ENCODE measurements around the gene TPX2.

The TPX2 gene

GRCh38 chr20:31842471-31843157, 103.5 kb downstream of the TPX2 start:
- ATAC-seq (ENCODE audit: low read depth): peak; percentile 7
- peak; percentile 83 for DNase-seq (ENCODE audit: low spot score)
- TF ChIP-seq CTCF (IDR thresholded peaks at IDR 0.05; ENCODE audit: poor library complexity, severe bottlenecking): no peak
- no peaks in the 10 kb centered on the region for H3K9me3 ChIP-seq (ENCODE audit: severe bottlenecking)
- H3K4me1 ChIP-seq (ENCODE audit: insufficient read depth, poor library complexity, severe bottlenecking): peaks cover 24% of the 10 kb centered on the region
- peak overlapping the region; percentile 36 for H3K27ac ChIP-seq (ENCODE audit: poor library complexity, severe bottlenecking)
- H3K4me3 ChIP-seq (ENCODE audit: severe bottlenecking): no peak overlapping the region
- no peaks in the 10 kb centered on the region for H3K36me3 ChIP-seq (ENCODE audit: low read depth)
- H3K27me3 ChIP-seq (ENCODE audit: insufficient read depth, poor library complexity, severe bottlenecking): no peaks in the 10 kb centered on the region

DNA sequence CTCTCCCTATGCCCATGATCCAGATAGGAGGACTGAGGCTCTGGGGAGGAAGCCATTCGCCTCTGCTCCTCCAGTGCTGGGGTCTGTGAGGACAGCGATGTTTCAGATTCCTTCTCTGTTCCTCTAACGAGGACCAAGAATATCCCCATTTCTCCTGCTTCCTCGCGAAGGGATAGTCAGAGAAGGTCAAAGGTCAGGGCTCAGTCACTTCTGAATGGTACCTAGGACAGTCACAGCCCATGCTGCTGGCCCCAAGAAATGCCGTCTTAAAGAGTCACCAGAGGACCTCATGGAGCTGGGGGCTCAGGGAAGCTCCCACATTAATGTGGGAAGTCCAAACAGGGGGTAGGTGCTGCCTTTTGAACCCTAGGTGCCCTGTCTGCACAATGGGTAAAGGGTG, 104.2 kb downstream of the TPX2 start:
- H3K4me3 ChIP-seq (ENCODE audit: severe bottlenecking): no peak overlapping the region
- no peaks in the 10 kb centered on the region for H3K36me3 ChIP-seq (ENCODE audit: low read depth)
- no peak for TF ChIP-seq CTCF (IDR thresholded peaks at IDR 0.05; ENCODE audit: poor library complexity, severe bottlenecking)
- H3K27ac ChIP-seq (ENCODE audit: poor library complexity, severe bottlenecking): no peak overlapping the region
- no peaks in the 10 kb centered on the region for H3K27me3 ChIP-seq (ENCODE audit: insufficient read depth, poor library complexity, severe bottlenecking)
- ATAC-seq (ENCODE audit: low read depth) (no peak), DNase-seq (ENCODE audit: low spot score) (no peak)
- H3K9me3 ChIP-seq (ENCODE audit: severe bottlenecking): no peaks in the 10 kb centered on the region
- H3K4me1 ChIP-seq (ENCODE audit: insufficient read depth, poor library complexity, severe bottlenecking): peaks cover 18% of the 10 kb centered on the region

GRCh38 chr20:31843881-31844280, 104.8 kb downstream of the TPX2 start:
- no peak for DNase-seq (ENCODE audit: low spot score)
- no peaks in the 10 kb centered on the region for H3K36me3 ChIP-seq (ENCODE audit: low read depth)
- no peak for TF ChIP-seq CTCF (IDR thresholded peaks at IDR 0.05; ENCODE audit: poor library complexity, severe bottlenecking)
- H3K27ac ChIP-seq (ENCODE audit: poor library complexity, severe bottlenecking): no peak overlapping the region
- H3K27me3 ChIP-seq (ENCODE audit: insufficient read depth, poor library complexity, severe bottlenecking): peaks cover under 1% of the 10 kb centered on the region
- ATAC-seq (ENCODE audit: low read depth): no peak
- peaks cover 15% of the 10 kb centered on the region for H3K4me1 ChIP-seq (ENCODE audit: insufficient read depth, poor library complexity, severe bottlenecking)
- H3K9me3 ChIP-seq (ENCODE audit: severe bottlenecking): no peaks in the 10 kb centered on the region
- no peak overlapping the region for H3K4me3 ChIP-seq (ENCODE audit: severe bottlenecking)

DNA sequence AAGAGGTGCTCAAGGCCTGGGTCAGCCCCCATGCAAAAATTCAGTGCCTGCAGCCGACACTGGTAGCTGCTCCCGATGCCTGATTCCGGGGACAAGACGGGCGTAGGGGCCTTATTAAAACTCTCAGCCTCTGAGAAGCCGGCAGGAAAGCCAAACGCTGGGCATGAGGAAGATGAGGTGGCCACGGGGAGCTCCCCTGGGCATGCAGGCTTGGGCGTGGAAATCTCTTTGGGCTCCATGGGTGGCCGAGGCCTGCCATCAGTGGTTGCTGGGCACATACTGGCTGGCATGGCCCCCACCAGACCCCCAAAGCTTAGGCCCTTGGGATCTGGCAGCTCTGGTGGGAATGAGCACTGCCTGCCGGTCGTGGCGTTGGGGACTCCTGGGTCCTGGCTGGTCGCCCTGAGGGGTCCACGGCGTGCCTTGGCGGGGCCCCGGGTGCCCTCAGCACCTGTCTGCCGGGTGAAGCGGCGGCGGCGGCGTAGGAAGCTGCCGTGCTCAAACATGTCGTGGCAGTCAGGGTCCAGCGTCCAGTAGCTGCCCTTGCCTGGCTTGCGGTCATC, 105.7 kb downstream of the TPX2 start:
- Histone ChIP-seq H3K4me3 (ENCODE audit: severe bottlenecking) (no peak overlapping the region), H3K27me3 (ENCODE audit: insufficient read depth, poor library complexity, severe bottlenecking) (peaks cover 10% of the 10 kb centered on the region), H3K4me1 (ENCODE audit: insufficient read depth, poor library complexity, severe bottlenecking) (peaks cover 15% of the 10 kb centered on the region), H3K9me3 (ENCODE audit: severe bottlenecking) (no peaks in the 10 kb centered on the region), H3K36me3 (ENCODE audit: low read depth) (no peaks in the 10 kb centered on the region), H3K27ac (ENCODE audit: poor library complexity, severe bottlenecking) (no peak overlapping the region)
- no peak for TF ChIP-seq CTCF (IDR thresholded peaks at IDR 0.05; ENCODE audit: poor library complexity, severe bottlenecking)
- no peak for ATAC-seq (ENCODE audit: low read depth)
- peak; percentile 85 for DNase-seq (ENCODE audit: low spot score)

- no peaks in the 10 kb centered on the region for H3K36me3 ChIP-seq (ENCODE audit: low read depth)
- no peak for TF ChIP-seq CTCF (IDR thresholded peaks at IDR 0.05; ENCODE audit: poor library complexity, severe bottlenecking)
- peaks cover 15% of the 10 kb centered on the region for H3K27me3 ChIP-seq (ENCODE audit: insufficient read depth, poor library complexity, severe bottlenecking)
- peaks cover 15% of the 10 kb centered on the region for H3K4me1 ChIP-seq (ENCODE audit: insufficient read depth, poor library complexity, severe bottlenecking)
- peak; percentile 84 for DNase-seq (ENCODE audit: low spot score)
- H3K4me3 ChIP-seq (ENCODE audit: severe bottlenecking): no peak within 1 kb of the TSS
- H3K9me3 ChIP-seq (ENCODE audit: severe bottlenecking): no peaks in the 10 kb centered on the region
- no peak within 1 kb of the TSS for H3K27ac ChIP-seq (ENCODE audit: poor library complexity, severe bottlenecking)
- peak; percentile 44 for ATAC-seq (ENCODE audit: low read depth)
These were observed 106.3 kb downstream of the TPX2 start, which contains the start of gene FOXS1 for GRCh38 chr20:31845300-31845863. FOXS1 (minus strand) TSS chr20:31845604; CDS start chr20:31845542, 62 bp downstream.
